Cerebellar nuclear complex (tissue), 1 donor: ENCODE measurements around the gene FIBCD1.
A peak's percentile ranks its signal among the peaks of the same experiment; 100 is the strongest.

Experiments
- DNase-seq, 2 experiments: peaks; one replicate each; lab custom pipeline; 2025; lab: John Stamatoyannopoulos, UW

The FIBCD1 gene

DNA sequence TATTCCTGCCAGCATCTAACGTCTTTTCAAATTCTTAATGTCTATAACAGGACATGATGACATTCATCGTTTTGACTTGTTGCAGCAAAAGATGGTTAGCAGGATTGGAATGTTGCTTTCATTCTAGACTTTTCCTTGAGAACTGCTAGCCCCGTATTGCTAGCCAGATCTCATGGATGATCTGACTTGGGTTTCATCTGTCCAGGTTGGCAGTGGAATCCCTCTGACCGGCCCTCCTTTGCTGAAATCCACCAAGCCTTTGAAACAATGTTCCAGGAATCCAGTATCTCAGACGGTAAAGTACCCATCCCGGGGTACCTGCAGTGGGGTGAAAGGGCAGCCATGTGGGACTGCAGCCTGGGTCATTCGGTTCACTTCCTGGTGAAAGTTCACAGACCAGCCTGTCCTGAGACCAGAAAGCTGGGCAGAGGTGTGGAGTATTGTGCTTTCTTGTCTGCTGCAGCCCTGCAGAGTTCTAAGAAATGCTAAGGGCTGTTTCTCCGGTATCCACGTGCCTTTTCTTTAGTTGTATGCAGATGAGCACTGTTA is 59.1 kb downstream of the FIBCD1 start:
- no peak for DNase-seq

- no peak for DNase-seq
Observed at GRCh38 chr9:130878295-130878694, 60.8 kb downstream of the FIBCD1 start.

- DNase-seq, result no peak
Observed at GRCh38 chr9:130877300-130877699, 61.7 kb downstream of the FIBCD1 start.

GRCh38 chr9:130874783-130875182 is 64.3 kb downstream of the FIBCD1 start:
- no peak for DNase-seq

DNA sequence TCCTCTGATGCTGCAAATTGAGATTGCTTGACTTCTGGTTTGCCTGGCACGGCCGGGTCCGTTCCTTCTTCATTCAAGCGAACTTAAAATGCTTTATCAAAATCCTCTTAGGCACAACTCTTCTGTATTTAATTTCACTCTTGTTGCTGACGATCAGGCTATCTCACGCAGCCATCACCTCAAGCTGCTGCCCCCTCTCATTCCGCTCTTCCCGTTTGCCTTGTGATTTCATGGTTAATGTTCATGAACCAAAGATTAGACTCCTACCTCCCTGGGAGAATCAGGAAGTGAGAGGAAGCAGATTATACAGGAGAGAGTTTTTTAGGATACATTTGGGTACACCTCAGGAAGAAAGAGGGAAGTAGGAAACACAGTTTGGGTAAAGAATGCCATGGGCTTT is 65.1 kb downstream of the FIBCD1 start:
- no peak for DNase-seq

GRCh38 chr9:130872912-130873503 is 66.0 kb downstream of the FIBCD1 start:
- peak in 1 of 2 experiments; percentile 20 for DNase-seq

DNA sequence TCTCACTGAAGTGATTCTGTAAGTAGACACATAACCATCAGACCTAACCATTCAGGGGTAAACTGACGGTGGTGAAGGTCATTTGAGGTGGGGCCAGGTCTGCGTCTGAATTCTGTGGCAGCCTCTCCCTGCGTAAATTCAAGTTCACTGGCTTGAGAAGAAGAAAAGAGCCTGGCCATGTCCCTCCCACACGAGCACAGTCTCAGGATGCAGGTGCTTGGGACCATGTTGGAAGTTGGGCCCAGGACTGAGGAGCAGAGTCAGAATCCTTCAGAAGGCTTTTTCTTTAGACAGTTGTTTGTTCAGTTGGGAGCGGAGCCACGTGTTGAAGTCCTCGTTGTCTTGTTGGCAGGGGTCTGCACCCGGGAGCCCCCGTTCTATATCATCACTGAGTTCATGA is 66.5 kb downstream of the FIBCD1 start:
- DNase-seq, result no peak

DNA sequence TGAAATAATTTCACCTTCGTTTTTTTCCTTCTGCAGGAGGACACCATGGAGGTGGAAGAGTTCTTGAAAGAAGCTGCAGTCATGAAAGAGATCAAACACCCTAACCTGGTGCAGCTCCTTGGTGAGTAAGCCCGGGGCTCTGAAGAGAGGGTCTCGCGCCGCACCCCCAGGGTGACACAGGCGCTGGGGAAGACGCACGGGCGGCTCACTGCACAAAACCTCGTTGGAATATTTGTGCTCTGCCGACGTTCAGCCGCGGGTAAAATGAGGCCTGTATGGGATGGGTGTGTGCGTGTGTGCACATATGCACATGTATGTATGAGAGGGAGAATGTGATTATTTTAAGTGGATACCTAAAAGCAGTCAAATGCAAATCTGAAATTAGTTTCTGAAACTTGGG is 67.0 kb downstream of the FIBCD1 start:
- no peak for DNase-seq

- DNase-seq, result no peak
Observed at GRCh38 chr9:130871395-130872062, 67.5 kb downstream of the FIBCD1 start.

DNA sequence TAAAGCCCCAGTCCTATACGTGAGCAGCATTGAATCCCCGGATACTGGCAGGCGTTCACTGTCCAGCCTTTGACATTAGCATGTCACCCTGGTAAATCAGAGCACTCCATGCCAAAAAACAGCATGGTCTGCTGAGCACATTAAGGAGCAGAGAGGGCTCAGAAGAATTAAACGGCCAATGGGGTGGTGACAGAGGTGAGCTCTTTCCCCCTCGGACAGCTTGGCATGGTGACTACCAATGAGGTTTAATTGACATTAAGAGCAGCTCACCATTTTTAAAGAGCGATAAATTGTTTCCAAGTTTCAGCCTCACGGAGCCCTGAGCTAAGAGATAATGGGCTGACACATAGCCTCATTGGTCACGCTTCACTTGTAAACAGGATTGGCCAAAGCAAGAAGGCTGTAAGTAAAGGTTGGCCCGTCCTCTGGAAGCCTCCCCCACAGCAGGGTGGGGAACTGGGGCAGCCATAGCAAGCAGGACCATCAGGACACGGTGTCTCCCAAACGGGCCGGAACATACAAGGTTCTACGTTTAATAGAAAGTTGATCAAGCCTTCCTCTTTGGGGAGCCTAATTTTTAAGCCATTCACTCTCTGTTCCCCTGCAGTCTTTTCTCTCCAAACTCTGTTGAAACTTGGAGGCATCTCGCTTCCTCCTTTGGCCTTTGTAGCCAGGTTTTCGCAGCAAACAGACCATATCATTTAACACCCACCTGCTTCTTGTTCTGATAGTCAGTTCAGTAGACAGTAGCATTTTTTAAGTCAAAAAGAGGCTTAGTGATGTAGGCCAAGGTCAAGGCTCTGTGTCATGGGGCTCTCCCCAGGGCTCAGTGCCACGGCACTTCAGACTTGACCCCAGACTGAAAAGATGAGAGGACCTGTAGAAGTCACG is 68.3 kb downstream of the FIBCD1 start:
- no peak for DNase-seq

- no peak for DNase-seq
Observed at GRCh38 chr9:130869250-130869649, 69.8 kb downstream of the FIBCD1 start.

DNA sequence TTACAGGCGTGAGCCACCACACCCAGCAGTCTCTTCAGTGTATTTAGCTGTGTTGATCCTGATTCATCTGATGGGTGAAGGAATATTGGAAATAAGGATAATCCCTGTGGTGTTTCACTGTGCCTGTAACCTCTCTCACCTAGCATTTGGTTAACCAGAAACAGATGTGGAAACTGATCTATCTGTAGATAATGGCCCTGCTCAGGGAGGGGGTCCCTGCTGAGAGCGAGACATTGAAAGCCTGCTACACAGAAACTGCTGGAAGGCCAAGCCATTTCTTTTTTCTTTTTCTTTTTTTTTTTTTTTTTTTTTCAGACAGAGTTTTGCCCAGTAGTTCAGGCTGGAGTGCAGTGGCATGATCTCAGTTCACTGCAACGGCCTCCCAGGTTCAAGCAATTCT is 70.8 kb downstream of the FIBCD1 start:
- no peak for DNase-seq

DNA sequence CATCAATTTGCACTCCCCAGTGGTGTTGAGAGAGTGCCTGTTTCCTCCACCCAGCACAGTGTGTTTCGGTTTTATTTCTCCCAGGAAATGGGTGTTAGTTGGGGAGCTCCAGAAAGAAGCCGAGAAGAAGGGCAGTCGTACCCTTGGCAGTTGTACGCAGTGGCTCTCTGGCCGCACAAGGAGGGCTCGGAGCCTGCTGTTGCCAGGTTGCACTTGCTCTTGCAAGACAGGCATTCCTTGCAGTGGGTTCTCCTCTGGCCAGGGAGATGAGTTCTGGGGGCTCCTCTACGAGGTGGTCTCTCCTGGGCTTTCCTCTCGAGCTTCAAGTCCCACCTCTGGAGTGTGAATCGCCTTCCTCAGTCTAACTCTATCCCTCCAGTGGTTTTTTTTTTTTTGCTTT is 71.5 kb downstream of the FIBCD1 start:
- no peak for DNase-seq

GRCh38 chr9:130866474-130866965 is 72.5 kb downstream of the FIBCD1 start:
- peak in 1 of 2 experiments; percentile 24 for DNase-seq

DNA sequence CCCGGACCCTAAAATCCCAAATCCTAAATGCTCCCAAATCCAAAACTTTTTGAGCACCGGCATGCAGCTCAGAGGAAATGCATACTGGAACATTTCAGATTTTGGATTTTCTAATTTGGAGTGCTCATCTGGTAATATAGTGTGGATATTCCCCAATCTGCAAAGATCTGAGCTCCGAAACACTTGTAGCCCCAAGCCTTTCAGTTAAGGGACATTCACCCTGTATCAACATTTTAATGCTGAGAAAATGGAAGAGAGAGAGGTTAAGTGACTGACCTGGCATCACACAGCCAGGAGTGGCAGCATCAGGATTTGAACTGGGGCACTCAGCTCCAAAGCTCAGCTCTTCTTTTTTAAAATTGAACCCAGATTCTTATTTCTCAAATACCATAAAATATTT is 73.1 kb downstream of the FIBCD1 start:
- no peak for DNase-seq

- DNase-seq, result no peak
Observed at GRCh38 chr9:130864541-130864940, 74.5 kb downstream of the FIBCD1 start.

DNA sequence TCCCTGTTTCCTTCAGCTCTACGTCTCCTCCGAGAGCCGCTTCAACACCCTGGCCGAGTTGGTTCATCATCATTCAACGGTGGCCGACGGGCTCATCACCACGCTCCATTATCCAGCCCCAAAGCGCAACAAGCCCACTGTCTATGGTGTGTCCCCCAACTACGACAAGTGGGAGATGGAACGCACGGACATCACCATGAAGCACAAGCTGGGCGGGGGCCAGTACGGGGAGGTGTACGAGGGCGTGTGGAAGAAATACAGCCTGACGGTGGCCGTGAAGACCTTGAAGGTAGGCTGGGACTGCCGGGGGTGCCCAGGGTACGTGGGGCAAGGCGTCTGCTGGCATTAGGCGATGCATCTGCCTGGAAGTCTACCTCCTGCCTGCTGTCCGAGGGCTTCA is 76.3 kb downstream of the FIBCD1 start:
- DNase-seq, result no peak

GRCh38 chr9:130862217-130862616 is 76.8 kb downstream of the FIBCD1 start:
- no peak for DNase-seq

GRCh38 chr9:130861372-130862180 is 77.5 kb downstream of the FIBCD1 start:
- DNase-seq, result no peak

GRCh38 chr9:130860458-130861316 is 78.4 kb downstream of the FIBCD1 start:
- no peak for DNase-seq
